ENCODE data around the gene EEIG1. TPM values are rescaled to one million over a fixed set of nuclear protein-coding genes. Genes with fewer than 3 reads are reported as not detected.

Gene EEIG1
- total and polyA plus RNA-seq, 8 donors, result 28.2 to 67.3 (median 38.8) TPM

GRCh38 chr9:127979015-127979332 lies 1.8 kb downstream of the EEIG1 start:
- no peak for TF ChIP-seq CTCF (IDR thresholded peaks at IDR 0.05)
- peaks cover 0 to 12% of the 10 kb centered on the region in 2 donors for H3K27me3 ChIP-seq
- no peaks in the 10 kb centered on the region for H3K36me3 ChIP-seq
- no peak for ATAC-seq
- intact Hi-C loops (cut with DNase I), result no loop called here
- H3K4me3 ChIP-seq, result peak overlapping the region; percentile 58 to 67
- H3K4me1 ChIP-seq, result peaks cover 43 to 73% of the 10 kb centered on the region in 2 donors
- H3K27ac ChIP-seq, result peak overlapping the region; percentile 70 to 75
- no peak for DNase-seq
- H3K9me3 ChIP-seq, result no peaks in the 10 kb centered on the region

DNA sequence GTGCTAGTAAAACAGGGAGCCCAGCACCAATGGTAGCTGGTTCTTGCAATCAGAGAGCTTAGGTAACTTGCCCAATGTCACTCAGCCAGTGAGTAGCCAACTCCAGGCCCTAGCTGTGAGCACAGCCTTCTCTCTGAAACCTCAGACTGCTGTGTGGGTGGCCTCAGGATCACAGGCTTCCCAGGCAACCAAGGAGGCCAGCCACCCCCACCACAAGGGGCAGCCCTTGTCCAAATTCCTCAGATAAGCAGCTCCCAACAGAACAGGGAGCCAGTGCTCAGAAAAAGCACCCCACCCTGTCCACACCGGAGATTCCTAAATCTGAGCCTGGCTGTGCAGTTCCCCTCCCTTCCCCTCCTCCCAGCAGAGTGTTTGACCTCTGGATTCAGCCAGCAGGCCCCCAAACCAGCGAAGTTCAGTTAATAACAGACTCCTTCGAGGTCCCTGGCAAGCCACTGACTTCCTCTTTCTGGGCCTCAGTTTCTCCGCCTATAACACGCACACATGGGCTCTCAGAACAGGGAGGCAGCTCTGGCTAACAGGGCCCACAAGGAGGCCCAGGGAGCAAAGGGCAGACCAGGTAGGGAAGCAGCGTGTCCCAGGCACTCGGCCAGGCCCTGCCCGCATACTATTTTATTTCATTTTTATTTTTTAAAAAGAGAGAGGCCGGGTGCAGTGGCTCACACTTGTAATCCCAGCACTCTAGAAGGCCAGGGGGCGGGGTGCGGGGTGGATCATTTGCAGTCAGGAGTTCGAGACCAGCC lies 2.7 kb downstream of the EEIG1 start:
- Histone ChIP-seq H3K4me1 (peaks cover 50 to 82% of the 10 kb centered on the region in 2 donors), H3K27ac (peak overlapping the region; percentile 70 to 75), H3K4me3 (peak overlapping the region; percentile 58 to 67), H3K9me3 (no peaks in the 10 kb centered on the region), H3K36me3 (no peaks in the 10 kb centered on the region), H3K27me3 (peaks cover 0 to 12% of the 10 kb centered on the region in 2 donors)
- ATAC-seq, result peak; percentile 48
- DNase-seq, result peak in 1 of 4 donors; percentile 81
- intact Hi-C loops (cut with DNase I), result no loop called here
- no peak for TF ChIP-seq CTCF (IDR thresholded peaks at IDR 0.05)

GRCh38 chr9:127977009-127977883 lies 3.5 kb downstream of the EEIG1 start:
- DNase-seq (no peak), ATAC-seq (no peak)
- Histone ChIP-seq H3K9me3 (no peaks in the 10 kb centered on the region), H3K4me1 (peaks cover 56 to 90% of the 10 kb centered on the region in 2 donors), H3K27me3 (peaks cover 0 to 12% of the 10 kb centered on the region in 2 donors), H3K36me3 (no peaks in the 10 kb centered on the region), H3K4me3 (peak overlapping the region; percentile 58 to 67), H3K27ac (peak overlapping the region; percentile 70 to 75)
- no peak for TF ChIP-seq CTCF (IDR thresholded peaks at IDR 0.05)
- intact Hi-C loops (cut with DNase I), result no loop called here

DNA sequence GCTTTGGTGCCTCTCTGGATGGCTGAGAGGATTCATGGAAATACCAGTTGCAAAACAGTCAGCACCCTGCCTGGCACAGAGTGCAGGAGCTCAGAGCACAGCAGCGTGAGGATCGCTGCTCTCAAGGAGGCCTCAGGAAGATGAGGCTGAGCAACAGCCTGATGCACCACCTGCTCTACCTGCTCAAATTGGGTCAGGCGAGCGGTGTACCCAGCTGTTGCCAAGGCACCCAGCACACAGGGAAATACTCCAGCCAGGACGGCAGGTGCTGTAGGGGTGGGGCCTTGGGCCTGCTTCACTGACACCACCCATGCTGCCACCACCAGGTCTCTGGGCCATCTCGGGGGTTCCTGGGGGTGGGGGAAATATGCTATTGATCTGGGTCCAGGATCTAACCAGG lies 4.3 kb downstream of the EEIG1 start:
- intact Hi-C loops (cut with DNase I), result no loop called here
- Histone ChIP-seq H3K27me3 (peaks cover 0 to 12% of the 10 kb centered on the region in 2 donors), H3K36me3 (no peaks in the 10 kb centered on the region), H3K9me3 (no peaks in the 10 kb centered on the region), H3K4me3 (peak overlapping the region in 1 of 2 donors; percentile 58), H3K27ac (peak overlapping the region in 1 of 2 donors; percentile 70), H3K4me1 (peaks cover 60 to 92% of the 10 kb centered on the region in 2 donors)
- no peak for TF ChIP-seq CTCF (IDR thresholded peaks at IDR 0.05)
- DNase-seq, result no peak
- peak; percentile 33 for ATAC-seq

All from left lung (tissue), 10 donors.